DND-41 (cell line): ENCODE measurements around the gene PTPRE.

Source experiments
- ATAC-seq: fragments of 200-7000 bp; cut with Tn5 transposase; 3 replicates; pipeline ENCODE4 v1.9.1; 2021; ENCODE audit warnings: low read depth; ENCODE audit not compliant: insufficient read depth
- DNase-seq: peaks from one replicate; pipeline ENCODE4 v3.0.0-alpha.2; 2020
- H2AFZ ChIP-seq: 2 replicates; pipeline ENCODE4 v1.6.0; 2012; ENCODE audit warnings: low read depth, low read length
- H3K27ac ChIP-seq: 2 replicates; pipeline ENCODE4 v1.5.1; 2012; ENCODE audit warnings: low read length, inconsistent platforms
- H3K27me3 ChIP-seq: fragments of 200-600 bp; sonication (generic); 2 replicates; pipeline ENCODE4 v1.6.0; 2012; ENCODE audit warnings: low read length, mild to moderate bottlenecking, inconsistent platforms; ENCODE audit not compliant: insufficient read depth, poor library complexity
- H3K36me3 ChIP-seq: 2 replicates; pipeline ENCODE4 v1.5.1; 2012; ENCODE audit warnings: low read length, inconsistent platforms; ENCODE audit not compliant: insufficient read depth
- H3K4me1 ChIP-seq: 2 replicates; pipeline ENCODE4 v1.5.1; 2012; ENCODE audit warnings: mild to moderate bottlenecking, low read length; ENCODE audit not compliant: insufficient read depth
- H3K4me2 ChIP-seq: 2 replicates; pipeline ENCODE4 v1.6.0; 2012; ENCODE audit warnings: mild to moderate bottlenecking, moderate library complexity, low read length, inconsistent platforms; ENCODE audit not compliant: insufficient read depth
- H3K4me3 ChIP-seq, 2 experiments: fragments of 200-600 bp in 1 of 2; shearing (Covaris generic) in 1 of 2; 2 replicates each; pipeline ENCODE4 v1.5.1; 2012 to 2016; ENCODE audit warnings: inconsistent platforms in 2 of 2, low read length in 2 of 2, mild to moderate bottlenecking in 2 of 2, low read depth in 1 of 2, moderate library complexity in 1 of 2
- H3K79me2 ChIP-seq: 2 replicates; pipeline ENCODE4 v1.6.0; 2012; ENCODE audit warnings: low read length, inconsistent platforms; ENCODE audit not compliant: insufficient read depth
- H3K9ac ChIP-seq: 2 replicates; pipeline ENCODE4 v1.6.0; 2012; ENCODE audit warnings: low read depth, mild to moderate bottlenecking, inconsistent platforms, low read length, moderate library complexity
- H3K9me3 ChIP-seq: 2 replicates; pipeline ENCODE4 v1.5.1; 2012; ENCODE audit warnings: low read length, moderate library complexity, mild to moderate bottlenecking, inconsistent platforms; ENCODE audit not compliant: insufficient read depth, severe bottlenecking
- H4K20me1 ChIP-seq: 2 replicates; pipeline ENCODE4 v1.6.0; 2012; ENCODE audit warnings: low read length; ENCODE audit not compliant: insufficient read depth
- CTCF ChIP-seq: IDR thresholded peaks from 2 replicates; pipeline ENCODE4 v1.5.1; 2012; ENCODE audit warnings: borderline replicate concordance, low read length, moderate library complexity, mild to moderate bottlenecking; ENCODE audit not compliant: poor library complexity, severe bottlenecking; ENCODE audit errors: extremely low read depth
- EZH2 ChIP-seq: IDR thresholded peaks from 3 replicates; pipeline ENCODE4 v1.6.1; 2012; ENCODE audit warnings: borderline replicate concordance, low read depth, mild to moderate bottlenecking, moderate library complexity, low read length, inconsistent platforms; ENCODE audit not compliant: severe bottlenecking

The PTPRE gene

GRCh38 chr10:127923646-127924045 lies 16.7 kb downstream of the PTPRE start:
- no peak for TF ChIP-seq EZH2
- no peak for TF ChIP-seq CTCF
- DNase-seq, result no peak
- Histone ChIP-seq H3K4me3 (no peak overlapping the region), H3K9me3 (no peaks in the 10 kb centered on the region), H3K4me2 (no peak overlapping the region), H4K20me1 (no peaks in the 10 kb centered on the region; the same call in 1 of the 2 replicates), H3K9ac (no peak overlapping the region), H3K4me1 (no peaks in the 10 kb centered on the region), H3K27me3 (no peaks in the 10 kb centered on the region), H2AFZ (no peak overlapping the region), H3K79me2 (no peaks in the 10 kb centered on the region), H3K36me3 (no peaks in the 10 kb centered on the region), H3K27ac (no peak overlapping the region)
- ATAC-seq, result no peak

GRCh38 chr10:127925471-127926207 lies 18.7 kb downstream of the PTPRE start:
- Histone ChIP-seq H3K27ac (no peak overlapping the region), H3K4me3 (no peak overlapping the region), H3K4me1 (no peaks in the 10 kb centered on the region), H3K9ac (no peak overlapping the region), H3K79me2 (no peaks in the 10 kb centered on the region), H3K9me3 (no peaks in the 10 kb centered on the region), H3K36me3 (no peaks in the 10 kb centered on the region), H4K20me1 (no peaks in the 10 kb centered on the region; the same call in 1 of the 2 replicates), H2AFZ (no peak overlapping the region), H3K4me2 (no peak overlapping the region), H3K27me3 (no peaks in the 10 kb centered on the region)
- no peak for TF ChIP-seq EZH2
- TF ChIP-seq CTCF, result no peak
- no peak for ATAC-seq
- DNase-seq, result no peak

GRCh38 chr10:127926455-127926854 lies 19.6 kb downstream of the PTPRE start:
- Histone ChIP-seq H3K36me3 (no peaks in the 10 kb centered on the region), H2AFZ (no peak overlapping the region), H3K9ac (no peak overlapping the region), H3K4me3 (no peak overlapping the region), H3K4me1 (no peaks in the 10 kb centered on the region), H3K9me3 (no peaks in the 10 kb centered on the region), H3K27me3 (no peaks in the 10 kb centered on the region), H3K27ac (no peak overlapping the region), H3K4me2 (no peak overlapping the region), H3K79me2 (no peaks in the 10 kb centered on the region), H4K20me1 (no peaks in the 10 kb centered on the region; the same call in 1 of the 2 replicates)
- ATAC-seq (no peak), DNase-seq (no peak)
- TF ChIP-seq EZH2, result no peak
- no peak for TF ChIP-seq CTCF
